K562 (cell line): ENCODE data around the gene PRR16. TPM values are rescaled to one million over a fixed set of nuclear protein-coding genes. Genes with fewer than 3 reads are reported as not detected.

ENCODE experiments used
- ATAC-seq: fragments of 200-7000 bp; cut with Tn5 transposase; 3 replicates; pipeline ENCODE4 v1.9.1; 2020; ENCODE audit warnings: moderate library complexity
- BruUV-seq: library from RNA; stranded (reverse); fragments of 400-500 nt; replicated peaks from 2 replicates; lab custom pipeline; 2021; lab: Mats Ljungman, UMichigan
- CTCF ChIA-PET: fragments of 300-600 bp; formaldehyde crosslinking; extraction: SDS; loops from one replicate; lab custom pipeline; 2021; ENCODE audit warnings: low intra/inter-chr PET ratio; lab: Yijun Ruan, JAX
- POLR2A ChIA-PET: fragments of 300-600, 350-650 bp; sonication (Branson Sonifier 250); formaldehyde crosslinking; extraction: SDS; loops from one replicate; lab custom pipeline; 2021; ENCODE audit warnings: antibody characterized with exemption, inconsistent platforms; lab: Yijun Ruan, JAX
- DNase-seq, 4 experiments: peaks; one replicate each; pipeline versions ENCODE4 v3.0.0 to v3.0.0-alpha.2; 2011 to 2018; ENCODE audit warnings: low spot score in 3 of 4, mixed read lengths in 3 of 4; ENCODE audit errors: extremely low read depth in 1 of 4
- FAIRE-seq: peaks from 2 replicates; lab custom pipeline; 2011; peaks lifted over from hg19 to GRCh38; lab: Jason Lieb, UNC
- H2AFZ ChIP-seq: 2 replicates; pipeline ENCODE4 v1.6.0; 2011; ENCODE audit warnings: low read depth, low read length, control low read depth, inconsistent platforms
- H3K27ac ChIP-seq: fragments of 200-600 bp; 3 replicates; pipeline ENCODE4 v1.8.0; 2011; ENCODE audit warnings: low read depth, mild to moderate bottlenecking, control low read depth, inconsistent platforms, low read length, moderate library complexity, mixed read lengths; ENCODE audit errors: extremely low read depth
- H3K27me3 ChIP-seq, 2 experiments: fragments of 300-600 bp in 1 of 2; 2 replicates in 1 of 2; 3 replicates in 1 of 2; pipeline versions ENCODE4 v1.6.0 to v1.8.0; 2011; ENCODE audit warnings: inconsistent platforms in 2 of 2, low read length in 2 of 2, mild to moderate bottlenecking in 1 of 2, mixed read lengths in 1 of 2, moderate library complexity in 1 of 2; ENCODE audit not compliant: control insufficient read depth in 2 of 2, insufficient read depth in 2 of 2
- H3K36me3 ChIP-seq: fragments of 300-600 bp; 3 replicates; pipeline ENCODE4 v1.8.0; 2011; ENCODE audit warnings: mild to moderate bottlenecking, low read length, inconsistent platforms; ENCODE audit not compliant: control insufficient read depth, insufficient read depth
- H3K4me1 ChIP-seq, 2 experiments: fragments of 200-600 bp in 1 of 2; replicated peaks in 1 of 2; 2 replicates in 1 of 2; 3 replicates in 1 of 2; pipeline versions ENCODE4 v1.5.1 to v1.8.0; 2011; ENCODE audit warnings: inconsistent platforms in 2 of 2, low read length in 2 of 2, mild to moderate bottlenecking in 1 of 2, mixed read lengths in 1 of 2, moderate library complexity in 1 of 2; ENCODE audit not compliant: control insufficient read depth in 2 of 2, insufficient read depth in 2 of 2
- H3K4me2 ChIP-seq: 2 replicates; pipeline ENCODE4 v1.6.1; 2011; ENCODE audit warnings: low read length, control low read depth, inconsistent platforms, mixed read lengths; ENCODE audit not compliant: insufficient read depth
- H3K4me3 ChIP-seq: fragments of 200-600 bp; sonication (generic), shearing (Covaris generic); 2 replicates; pipeline ENCODE4 v1.5.1; 2016; ENCODE audit warnings: control low read depth, inconsistent platforms
- H3K79me2 ChIP-seq: fragments of 200-600 bp; 3 replicates; pipeline ENCODE4 v1.8.0; 2011; ENCODE audit warnings: low read length, inconsistent platforms; ENCODE audit not compliant: control insufficient read depth, insufficient read depth
- H3K9ac ChIP-seq, 2 experiments: 2 replicates each; pipeline versions ENCODE4 v1.6.0 to v1.6.1; 2011; ENCODE audit warnings: low read depth in 2 of 2, low read length in 2 of 2, control low read depth in 1 of 2, inconsistent platforms in 1 of 2, mild to moderate bottlenecking in 1 of 2, mixed read lengths in 1 of 2; ENCODE audit not compliant: insufficient read depth in 1 of 2
- H3K9me1 ChIP-seq: one replicate; pipeline ENCODE4 v1.6.0; 2011; ENCODE audit warnings: inconsistent platforms, mild to moderate bottlenecking, low read length, moderate library complexity; ENCODE audit not compliant: control insufficient read depth, insufficient read depth
- H3K9me3 ChIP-seq: replicated peaks from 2 replicates; pipeline ENCODE4 v1.5.1; 2011; ENCODE audit warnings: low read depth, low read length, inconsistent platforms; ENCODE audit not compliant: control insufficient read depth, insufficient read depth
- H4K20me1 ChIP-seq: replicated peaks from 2 replicates; pipeline ENCODE4 v1.6.1; 2011; ENCODE audit warnings: low read length, inconsistent platforms, mixed read lengths; ENCODE audit not compliant: control insufficient read depth, insufficient read depth
- CREB1 ChIP-seq, 2 experiments: sonication (generic) in 1 of 2; formaldehyde crosslinking in 1 of 2; IDR thresholded peaks; 2 replicates each; pipeline versions ENCODE4 v1.6.1 to v1.8.0; 2012 to 2022; ENCODE audit warnings: inconsistent platforms in 1 of 2, mild to moderate bottlenecking in 1 of 2, missing genetic modification reagents in 1 of 2, moderate library complexity in 1 of 2
- EGR1 ChIP-seq: fragments of 450-650 bp; conservative IDR thresholded peaks from 2 replicates; pipeline ENCODE4 v1.6.1; 2017; ENCODE audit warnings: mild to moderate bottlenecking
- FOXK2 ChIP-seq, 2 experiments: fragments of 450-650 bp; IDR thresholded peaks in 1 of 2; conservative IDR thresholded peaks in 1 of 2; 2 replicates each; pipeline ENCODE4 v1.6.1; 2016; ENCODE audit warnings: low read depth in 2 of 2, mild to moderate bottlenecking in 1 of 2
- NR4A1 ChIP-seq, 2 experiments: fragments of 250-450 bp in 1 of 2; fragments of 450-650 bp in 1 of 2; sonication (Bioruptor Pico) in 1 of 2; IDR thresholded peaks; 2 replicates each; pipeline versions ENCODE4 v1.4.0 to v1.6.1; 2016 to 2020; ENCODE audit warnings: mild to moderate bottlenecking in 2 of 2, missing compliant biosample characterization in 1 of 2, missing genetic modification characterization in 1 of 2, moderate library complexity in 1 of 2
- POLR2A ChIP-seq: fragments of 450-650 bp; conservative IDR thresholded peaks from 2 replicates; pipeline ENCODE4 v1.6.1; 2016
- POLR3A ChIP-seq: IDR thresholded peaks from 2 replicates; pipeline ENCODE4 v1.6.1; 2011; ENCODE audit warnings: borderline replicate concordance, mild to moderate bottlenecking, moderate library complexity; ENCODE audit not compliant: insufficient read length, insufficient read depth; ENCODE audit errors: extremely low read depth
- PTBP1 ChIP-seq: fragments of 200-400 bp; formaldehyde crosslinking; IDR thresholded peaks from 2 replicates; pipeline ENCODE4 v1.6.1; 2017; ENCODE audit warnings: low read depth, low read length
- ZC3H4 ChIP-seq: sonication (generic); formaldehyde crosslinking; IDR thresholded peaks from 2 replicates; pipeline ENCODE4 v1.9.0; 2021; ENCODE audit warnings: missing genetic modification reagents, borderline replicate concordance
- ZNF212 ChIP-seq: fragments of 450-650 bp; formaldehyde crosslinking; IDR thresholded peaks from 2 replicates; pipeline ENCODE4 v1.4.0; 2020; ENCODE audit warnings: mild to moderate bottlenecking
- ZNF282 ChIP-seq: sonication (generic); formaldehyde crosslinking; IDR thresholded peaks from 2 replicates; pipeline ENCODE4 v1.8.1; 2023; ENCODE audit warnings: missing genetic modification reagents
- WGBS: fragments of 100-300 bp; shearing (Covaris generic); methylation state at CpG from one replicate; pipeline ENCODE4 v1.1.6; 2016; ENCODE audit warnings: low coverage, mixed read lengths; ENCODE audit not compliant: insufficient coverage; ENCODE audit errors: missing lambda C conversion rate; 5-methylcytosine and 5-hydroxymethylcytosine counted together
- in situ Hi-C: fragments of 300-500 bp; cut with MboI; formaldehyde crosslinking; loops from 4 replicates; pipeline ENCODE4 v1.15.0; 2018; ENCODE audit warnings: inconsistent platforms, mixed read lengths
- intact Hi-C: fragments of 100-400 bp; cut with micrococcal nuclease; formaldehyde crosslinking; loops from 2 replicates; pipeline ENCODE4 v1.14.2; 2022
- polyA plus RNA-seq, 8 experiments: library from polyadenylated mRNA; depleted of rRNA in 4 of 8; stranded (reverse) in 5 of 8; unstranded in 3 of 8; fragments of >200 nt; fragmentation: Nextera tagmentation in 2 of 8; fragmentation: Illumina TruSeq in 1 of 8; extraction: Ambion mirVana in 2 of 8; extraction: Trizol in 1 of 8; gene quantifications; 2 replicates each; pipeline versions ENCODE4 v1.2.1 to v1.2.3, GENCODE V29; 2011 to 2014; ENCODE audit warnings: inconsistent platforms in 1 of 8, missing spikeins in 1 of 8
- total RNA-seq, 7 experiments: library from RNA; depleted of rRNA in 6 of 7; stranded (reverse); fragments of >200 nt in 6 of 7; fragmentation: Illumina TruSeq in 2 of 7; extraction: Trizol in 2 of 7; gene quantifications; 2 replicates each; pipeline versions ENCODE4 v1.2.1 to v1.2.3, GENCODE V29; 2011 to 2021; ENCODE audit warnings: low replicate concordance in 1 of 7
- TF ChIP-seq, protein P1 (sequence below): fragments of 250-450 bp; sonication (Bioruptor Pico); IDR thresholded peaks from 2 replicates; pipeline ENCODE4 v1.5.0; 2021
- TF ChIP-seq, protein P2 (sequence below): fragments of 450-650 bp; IDR thresholded peaks from 2 replicates; pipeline ENCODE4 v1.6.1; 2016; ENCODE audit warnings: borderline replicate concordance
- TF ChIP-seq, protein P3 (sequence below): fragments of 250-450 bp; sonication (Bioruptor Pico); IDR thresholded peaks from 2 replicates; pipeline ENCODE4 v1.5.1; 2021; ENCODE audit warnings: mild to moderate bottlenecking
- TF ChIP-seq, protein P4 (sequence below): fragments of 250-450 bp; sonication (Bioruptor Pico); IDR thresholded peaks from 2 replicates; pipeline ENCODE4 v1.9.0; 2021; ENCODE audit warnings: mild to moderate bottlenecking

Gene PRR16
- total and polyA plus RNA-seq, 9 of the 15 experiments (the other 6 are each of a cell fraction or from before 2014, with no cell fraction given), result 0.61 to 10.1 (median 3.3) TPM

DNA sequence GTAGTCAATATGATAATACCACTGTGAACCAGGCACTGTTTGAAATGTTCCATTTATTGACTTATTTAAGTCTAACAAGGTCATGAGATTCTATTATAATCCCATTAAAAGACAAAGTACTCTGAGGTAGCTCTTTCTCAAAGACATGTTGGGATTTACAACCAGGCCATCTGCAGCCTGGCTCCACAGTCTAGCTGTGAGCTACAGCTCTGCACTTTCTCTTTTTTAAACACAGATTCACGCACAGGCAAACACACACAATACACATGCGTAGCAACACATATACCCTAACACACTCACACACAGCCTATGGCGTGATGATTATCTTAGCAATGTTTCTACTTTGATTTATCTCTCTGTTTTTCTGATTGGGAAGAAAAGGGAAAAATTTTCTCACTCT is 174.3 kb downstream of the PRR16 start:
- no peaks in the 10 kb centered on the region for H3K4me1 ChIP-seq
- H3K27me3 ChIP-seq, result no peaks in the 10 kb centered on the region
- in situ Hi-C loops (no loop called here), intact Hi-C loops (no loop called here)
- no peaks in the 10 kb centered on the region for H3K9me3 ChIP-seq
- FAIRE-seq, result no peak
- no peaks in the 10 kb centered on the region for H3K36me3 ChIP-seq
- no peak for DNase-seq
- no peak overlapping the region for H3K4me2 ChIP-seq
- no TSS peak for BruUV-seq
- H3K9me1 ChIP-seq, result no peaks in the 10 kb centered on the region
- WGBS, result 13% methylated on average over 3 of the region's 3 CpGs
- no peak overlapping the region for H2AFZ ChIP-seq
- ATAC-seq, result no peak
- no peaks in the 10 kb centered on the region for H3K79me2 ChIP-seq
- no peaks in the 10 kb centered on the region for H4K20me1 ChIP-seq
- no peak overlapping the region for H3K27ac ChIP-seq
- ChIA-PET CTCF (no interaction called here), POLR2A (no interaction called here)
- H3K9ac ChIP-seq, result no peak overlapping the region
- H3K4me3 ChIP-seq, result no peak overlapping the region
- TF ChIP-seq FOXK2 (conservative IDR thresholded peaks at IDR 0.05 in 1 of 2, IDR thresholded peaks at IDR 0.05 in 1 of 2; ENCODE audit: low read depth in 2 of 2) (no peak), ZNF212 (CRISPR knock-in tag) (no peak), NR4A1 (CRISPR knock-in tag; IDR thresholded peaks at IDR 0.05) (no peak), NR4A1 (tag; IDR thresholded peaks at IDR 0.05) (no peak), ZNF282 (no peak), PTBP1 (no peak), ZC3H4 (no peak), CREB1 (IDR thresholded peaks at IDR 0.05) (no peak), CREB1 (CRISPR knock-in tag; IDR thresholded peaks at IDR 0.05) (no peak), POLR2A (no peak), EGR1 (no peak), POLR3A (no peak)
- TF ChIP-seq, protein P1, sequence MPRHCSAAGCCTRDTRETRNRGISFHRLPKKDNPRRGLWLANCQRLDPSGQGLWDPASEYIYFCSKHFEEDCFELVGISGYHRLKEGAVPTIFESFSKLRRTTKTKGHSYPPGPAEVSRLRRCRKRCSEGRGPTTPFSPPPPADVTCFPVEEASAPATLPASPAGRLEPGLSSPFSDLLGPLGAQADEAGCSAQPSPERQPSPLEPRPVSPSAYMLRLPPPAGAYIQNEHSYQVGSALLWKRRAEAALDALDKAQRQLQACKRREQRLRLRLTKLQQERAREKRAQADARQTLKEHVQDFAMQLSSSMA (CRISPR knock-in tag), result no peak
- TF ChIP-seq, protein P2, sequence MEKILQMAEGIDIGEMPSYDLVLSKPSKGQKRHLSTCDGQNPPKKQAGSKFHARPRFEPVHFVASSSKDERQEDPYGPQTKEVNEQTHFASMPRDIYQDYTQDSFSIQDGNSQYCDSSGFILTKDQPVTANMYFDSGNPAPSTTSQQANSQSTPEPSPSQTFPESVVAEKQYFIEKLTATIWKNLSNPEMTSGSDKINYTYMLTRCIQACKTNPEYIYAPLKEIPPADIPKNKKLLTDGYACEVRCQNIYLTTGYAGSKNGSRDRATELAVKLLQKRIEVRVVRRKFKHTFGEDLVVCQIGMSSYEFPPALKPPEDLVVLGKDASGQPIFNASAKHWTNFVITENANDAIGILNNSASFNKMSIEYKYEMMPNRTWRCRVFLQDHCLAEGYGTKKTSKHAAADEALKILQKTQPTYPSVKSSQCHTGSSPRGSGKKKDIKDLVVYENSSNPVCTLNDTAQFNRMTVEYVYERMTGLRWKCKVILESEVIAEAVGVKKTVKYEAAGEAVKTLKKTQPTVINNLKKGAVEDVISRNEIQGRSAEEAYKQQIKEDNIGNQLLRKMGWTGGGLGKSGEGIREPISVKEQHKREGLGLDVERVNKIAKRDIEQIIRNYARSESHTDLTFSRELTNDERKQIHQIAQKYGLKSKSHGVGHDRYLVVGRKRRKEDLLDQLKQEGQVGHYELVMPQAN, result no peak
- TF ChIP-seq, protein P3, sequence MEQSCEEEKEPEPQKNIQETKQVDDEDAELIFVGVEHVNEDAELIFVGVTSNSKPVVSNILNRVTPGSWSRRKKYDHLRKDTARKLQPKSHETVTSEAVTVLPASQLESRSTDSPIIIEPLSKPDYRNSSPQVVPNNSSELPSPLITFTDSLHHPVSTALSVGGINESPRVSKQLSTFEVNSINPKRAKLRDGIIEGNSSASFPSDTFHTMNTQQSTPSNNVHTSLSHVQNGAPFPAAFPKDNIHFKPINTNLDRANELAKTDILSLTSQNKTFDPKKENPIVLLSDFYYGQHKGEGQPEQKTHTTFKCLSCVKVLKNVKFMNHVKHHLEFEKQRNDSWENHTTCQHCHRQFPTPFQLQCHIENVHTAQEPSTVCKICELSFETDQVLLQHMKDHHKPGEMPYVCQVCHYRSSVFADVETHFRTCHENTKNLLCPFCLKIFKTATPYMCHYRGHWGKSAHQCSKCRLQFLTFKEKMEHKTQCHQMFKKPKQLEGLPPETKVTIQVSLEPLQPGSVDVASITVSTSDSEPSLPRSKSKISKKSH, result no peak
- TF ChIP-seq, protein P4, sequence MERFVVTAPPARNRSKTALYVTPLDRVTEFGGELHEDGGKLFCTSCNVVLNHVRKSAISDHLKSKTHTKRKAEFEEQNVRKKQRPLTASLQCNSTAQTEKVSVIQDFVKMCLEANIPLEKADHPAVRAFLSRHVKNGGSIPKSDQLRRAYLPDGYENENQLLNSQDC (CRISPR knock-in tag), result no peak
